Lower leg skin (tissue), 4 donors: Measurements from ENCODE around the gene MAGI2. TPM values are rescaled to one million over a fixed set of nuclear protein-coding genes. Genes with fewer than 3 reads are reported as not detected.

ENCODE experiments used
- DNase-seq, 2 donors: peaks; one replicate each; pipeline ENCODE4 v3.0.0-alpha.2; 2019; ENCODE audit warnings: low spot score in 2 of 2
- H3K4me3 ChIP-seq: fragments of 200-600 bp; sonication (generic); 2 replicates; pipeline ENCODE4 v1.5.1; 2017; ENCODE audit warnings: mild to moderate bottlenecking, low read depth; ENCODE audit not compliant: poor library complexity, severe bottlenecking
- CTCF ChIP-seq, 3 donors: fragments of 450-650 bp; IDR thresholded peaks; one replicate each; pipeline ENCODE4 v1.5.1; 2016; ENCODE audit warnings: antibody characterized with exemption in 3 of 3, mild to moderate bottlenecking in 3 of 3, moderate library complexity in 2 of 3
- POLR2A ChIP-seq, 2 donors: fragments of 450-650 bp; IDR thresholded peaks; one replicate each; pipeline ENCODE4 v1.6.1; 2016 to 2017; ENCODE audit warnings: antibody characterized with exemption in 2 of 2, mild to moderate bottlenecking in 1 of 2, moderate library complexity in 1 of 2
- WGBS, 2 donors: methylation state at CpG; one replicate each; pipeline ENCODE4 v1.1.5; 2018; 5-methylcytosine and 5-hydroxymethylcytosine counted together
- intact Hi-C: fragments of 100-400 bp; cut with DNase I; formaldehyde crosslinking; loops from one replicate; pipeline ENCODE4 v1.15.0; 2023; ENCODE audit warnings: low total_unique reads
- total RNA-seq, 4 donors: library from RNA; depleted of rRNA; stranded (reverse); fragments of >200 nt; gene quantifications; one replicate each; pipeline ENCODE4 v1.1.0, GENCODE V29; 2016

Gene MAGI2
- total RNA-seq, 4 donors from 2014 or later, result 1.6 to 3.0 (median 2.1) TPM

- H3K4me3 ChIP-seq, result no peak overlapping the region
- no peak for TF ChIP-seq POLR2A (IDR thresholded peaks at IDR 0.05)
- TF ChIP-seq CTCF (IDR thresholded peaks at IDR 0.05), result no peak
- WGBS, 2 donors, result 93 to 94% methylated on average over 6 of the region's 6 CpGs
- intact Hi-C loops, result no loop called here
- DNase-seq, result no peak
These were observed 816.7 kb downstream of the MAGI2 start for GRCh38 chr7:78636727-78637126.

GRCh38 chr7:78635026-78635793, 818.3 kb downstream of the MAGI2 start:
- intact Hi-C loops, result no loop called here
- DNase-seq, result no peak
- no peak for TF ChIP-seq POLR2A (IDR thresholded peaks at IDR 0.05)
- TF ChIP-seq CTCF (IDR thresholded peaks at IDR 0.05), result no peak
- WGBS, 2 donors, result 61 to 68% methylated on average over 4 of the region's 4 CpGs
- H3K4me3 ChIP-seq, result no peak overlapping the region

GRCh38 chr7:78634093-78634492, 819.4 kb downstream of the MAGI2 start:
- WGBS, 2 donors, result 41 to 68% methylated on average over 1 of the region's 1 CpG
- intact Hi-C loops, result no loop called here
- TF ChIP-seq POLR2A (IDR thresholded peaks at IDR 0.05) (no peak), CTCF (IDR thresholded peaks at IDR 0.05) (no peak)

DNA sequence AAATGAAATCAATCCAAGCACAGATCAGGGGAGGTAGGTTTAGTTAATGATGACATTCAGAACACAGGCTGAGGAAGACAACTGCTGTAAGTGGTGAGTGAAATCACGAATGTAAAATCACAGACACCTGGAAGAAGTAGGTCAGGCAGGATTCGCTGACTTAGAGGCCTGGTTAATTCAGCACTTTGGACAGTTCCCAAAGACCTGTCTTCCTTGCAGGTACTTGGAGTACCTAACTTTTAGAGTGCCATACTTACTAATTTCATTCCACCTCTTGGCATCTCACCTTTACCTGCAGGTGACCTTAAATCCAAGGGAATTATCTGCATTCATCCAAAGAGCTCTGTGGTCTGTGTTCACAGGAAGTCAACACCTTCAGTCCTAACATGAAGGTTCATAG, 832.5 kb downstream of the MAGI2 start:
- 36 to 47% methylated on average over 2 of the region's 2 CpGs for WGBS, 2 donors
- TF ChIP-seq POLR2A (IDR thresholded peaks at IDR 0.05) (no peak), CTCF (IDR thresholded peaks at IDR 0.05) (no peak)
- H3K4me3 ChIP-seq, result no peak overlapping the region
- no peak for DNase-seq
- intact Hi-C loops, result no loop called here

More at GRCh38 chr7:78634093-78634492, 819.4 kb downstream of the MAGI2 start:
- no peak for DNase-seq
- H3K4me3 ChIP-seq, result no peak overlapping the region

- no peak for TF ChIP-seq CTCF (IDR thresholded peaks at IDR 0.05)
- TF ChIP-seq POLR2A (IDR thresholded peaks at IDR 0.05), result no peak
- no peak overlapping the region for H3K4me3 ChIP-seq
- intact Hi-C loops, result no loop called here
- DNase-seq, result no peak
These were observed 836.9 kb downstream of the MAGI2 start for GRCh38 chr7:78616539-78616938.

DNA sequence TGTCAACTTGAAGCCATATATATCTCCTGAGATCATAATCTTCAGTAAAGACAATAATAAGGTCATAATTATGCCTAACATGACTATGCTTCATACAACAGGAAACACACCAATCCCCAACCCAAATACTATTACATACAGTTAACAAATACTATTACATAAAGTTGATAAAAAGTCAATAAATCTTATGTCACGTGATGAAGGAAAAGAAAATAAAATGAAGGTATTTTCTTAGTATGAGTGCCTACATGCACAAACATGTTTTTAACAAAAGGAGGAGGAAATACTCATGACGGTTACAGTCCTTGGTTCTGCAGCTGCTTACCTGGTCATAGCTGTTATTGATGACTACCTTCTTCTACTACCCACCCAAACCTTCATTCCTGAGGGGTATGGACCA, 844.2 kb downstream of the MAGI2 start:
- no peak for TF ChIP-seq CTCF (IDR thresholded peaks at IDR 0.05)
- TF ChIP-seq POLR2A (IDR thresholded peaks at IDR 0.05), result no peak
- DNase-seq, result no peak
- intact Hi-C loops, result no loop called here
- no peak overlapping the region for H3K4me3 ChIP-seq
- 52 to 53% methylated on average over 2 of the region's 2 CpGs for WGBS, 2 donors
